Neutrophil (primary cell): ENCODE data around the gene CPEB1.
"Not testable (repeated sequence)": the region's sequence is repeated elsewhere in the genome, so short reads cannot be mapped to it uniquely, and the experiment has no call there.

Source experiments
- H3K27ac ChIP-seq: fragments of 200-600 bp; sonication (generic); 2 replicates; pipeline ENCODE4 v1.5.1; 2016; ENCODE audit warnings: mild to moderate bottlenecking, moderate library complexity
- H3K27me3 ChIP-seq: fragments of 200-600 bp; sonication (generic); 2 replicates; pipeline ENCODE4 v1.6.0; 2016; ENCODE audit warnings: mild to moderate bottlenecking
- H3K36me3 ChIP-seq: fragments of 200-600 bp; sonication (generic); 2 replicates; pipeline ENCODE4 v1.5.1; 2017
- H3K4me1 ChIP-seq, 2 experiments: fragments of 200-600 bp in 1 of 2; sonication (generic) in 1 of 2; 1 replicate in 1 of 2; 2 replicates in 1 of 2; pipeline versions ENCODE4 v1.5.1 to v1.6.1; 2013 to 2016; ENCODE audit warnings: low read depth in 1 of 2, low read length in 1 of 2, mild to moderate bottlenecking in 1 of 2, moderate library complexity in 1 of 2; ENCODE audit not compliant: control insufficient read depth in 1 of 2, insufficient read depth in 1 of 2
- H3K4me3 ChIP-seq, 2 experiments: fragments of 200-600 bp in 1 of 2; sonication (generic) in 1 of 2; 1 replicate in 1 of 2; 2 replicates in 1 of 2; pipeline ENCODE4 v1.5.1; 2013 to 2016; ENCODE audit warnings: low read depth in 1 of 2, low read length in 1 of 2, mild to moderate bottlenecking in 1 of 2, moderate library complexity in 1 of 2
- H3K9me3 ChIP-seq: fragments of 200-600 bp; sonication (generic); 2 replicates; pipeline ENCODE4 v1.5.1; 2016
- TF ChIP-seq, protein P1 (sequence below): fragments of 200-600 bp; sonication (generic); IDR thresholded peaks from 2 replicates; pipeline ENCODE4 v1.5.1; 2016; ENCODE audit warnings: antibody characterized with exemption

CPEB1 gene

GRCh38 chr15:82532383-82532990 lies 114.7 kb downstream of the CPEB1 start:
- Histone ChIP-seq H3K27ac (no peak overlapping the region), H3K27me3 (no peaks in the 10 kb centered on the region), H3K9me3 (no peaks in the 10 kb centered on the region), H3K4me3 (no peak overlapping the region), H3K36me3 (peaks cover 40% of the 10 kb centered on the region), H3K4me1 (peaks cover 10 to 12% of the 10 kb centered on the region in 2 experiments)
- TF ChIP-seq, protein P1, sequence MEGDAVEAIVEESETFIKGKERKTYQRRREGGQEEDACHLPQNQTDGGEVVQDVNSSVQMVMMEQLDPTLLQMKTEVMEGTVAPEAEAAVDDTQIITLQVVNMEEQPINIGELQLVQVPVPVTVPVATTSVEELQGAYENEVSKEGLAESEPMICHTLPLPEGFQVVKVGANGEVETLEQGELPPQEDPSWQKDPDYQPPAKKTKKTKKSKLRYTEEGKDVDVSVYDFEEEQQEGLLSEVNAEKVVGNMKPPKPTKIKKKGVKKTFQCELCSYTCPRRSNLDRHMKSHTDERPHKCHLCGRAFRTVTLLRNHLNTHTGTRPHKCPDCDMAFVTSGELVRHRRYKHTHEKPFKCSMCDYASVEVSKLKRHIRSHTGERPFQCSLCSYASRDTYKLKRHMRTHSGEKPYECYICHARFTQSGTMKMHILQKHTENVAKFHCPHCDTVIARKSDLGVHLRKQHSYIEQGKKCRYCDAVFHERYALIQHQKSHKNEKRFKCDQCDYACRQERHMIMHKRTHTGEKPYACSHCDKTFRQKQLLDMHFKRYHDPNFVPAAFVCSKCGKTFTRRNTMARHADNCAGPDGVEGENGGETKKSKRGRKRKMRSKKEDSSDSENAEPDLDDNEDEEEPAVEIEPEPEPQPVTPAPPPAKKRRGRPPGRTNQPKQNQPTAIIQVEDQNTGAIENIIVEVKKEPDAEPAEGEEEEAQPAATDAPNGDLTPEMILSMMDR = no peak

GRCh38 chr15:82531496-82532382 lies 115.4 kb downstream of the CPEB1 start:
- Histone ChIP-seq H3K4me1 (peaks cover 4 to 6% of the 10 kb centered on the region in 2 experiments), H3K36me3 (peaks cover 32% of the 10 kb centered on the region), H3K4me3 (no peak overlapping the region), H3K9me3 (no peaks in the 10 kb centered on the region), H3K27me3 (no peaks in the 10 kb centered on the region), H3K27ac (no peak overlapping the region)
- TF ChIP-seq, protein P1 = no peak

DNA sequence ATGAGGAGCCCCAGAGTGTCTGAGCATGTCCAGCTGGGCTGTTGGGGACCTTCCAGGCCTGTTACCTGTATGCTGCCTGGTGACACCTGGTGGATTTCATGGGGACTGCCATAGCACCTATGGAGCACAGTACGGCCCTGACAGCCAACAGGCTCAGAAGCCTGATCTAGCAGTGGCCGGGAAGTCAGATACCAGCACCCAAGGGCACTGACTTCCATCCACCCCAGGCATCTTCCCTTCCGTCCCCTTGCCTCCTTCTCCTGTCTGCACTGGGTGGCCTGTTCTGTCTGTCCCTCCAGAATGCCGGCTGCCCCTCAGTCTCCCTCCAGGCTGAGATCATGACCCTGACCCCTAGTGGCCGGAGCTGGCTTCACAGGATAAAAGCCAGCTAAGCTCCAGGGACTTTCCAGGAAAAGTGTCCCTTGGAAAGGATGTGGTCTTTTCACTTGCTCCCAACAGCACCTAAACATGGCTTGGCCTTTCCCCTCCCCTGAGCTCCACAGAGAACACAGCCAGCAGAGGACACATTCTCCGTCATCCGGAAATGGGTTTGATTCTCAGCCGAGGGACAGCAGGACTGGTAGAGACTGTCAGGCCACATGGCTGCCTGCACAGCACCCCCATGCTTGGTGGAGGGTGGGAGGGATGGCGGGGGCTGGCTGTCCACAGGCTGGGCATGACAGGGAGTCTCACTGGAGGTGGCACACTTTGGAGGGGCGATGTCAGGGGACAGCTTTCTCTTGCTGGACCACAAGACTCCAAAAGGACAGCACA lies 116.4 kb downstream of the CPEB1 start:
- Histone ChIP-seq H3K4me1 (peaks cover 4 to 6% of the 10 kb centered on the region in 2 experiments), H3K27ac (no peak overlapping the region), H3K27me3 (no peaks in the 10 kb centered on the region), H3K36me3 (peaks cover 23% of the 10 kb centered on the region), H3K4me3 (no peak overlapping the region), H3K9me3 (no peaks in the 10 kb centered on the region)
- TF ChIP-seq, protein P1 = peak; percentile 73

DNA sequence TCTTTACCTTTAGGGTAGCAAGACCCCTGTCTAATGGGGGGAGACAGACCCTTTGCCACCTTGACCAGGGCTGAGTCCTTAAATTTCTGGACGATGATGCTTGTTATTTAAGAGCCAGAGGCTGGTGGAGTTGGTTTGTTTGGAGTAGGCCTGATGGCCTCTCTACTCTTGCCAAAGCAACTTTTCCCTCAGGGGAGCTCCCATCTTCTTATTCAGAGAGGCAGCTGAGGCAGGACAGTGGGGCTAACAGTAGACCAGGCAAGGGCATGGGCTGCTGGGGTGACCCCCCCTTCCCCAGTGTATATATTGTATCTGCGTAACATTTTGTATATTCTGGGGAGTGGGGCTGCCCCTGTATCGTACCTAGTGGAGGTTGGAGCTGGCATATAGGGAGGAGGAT lies 117.2 kb downstream of the CPEB1 start:
- no peak overlapping the region for H3K4me3 ChIP-seq
- no peaks in the 10 kb centered on the region for H3K9me3 ChIP-seq
- peaks cover 4 to 6% of the 10 kb centered on the region in 2 experiments for H3K4me1 ChIP-seq
- H3K27me3 ChIP-seq = no peaks in the 10 kb centered on the region
- TF ChIP-seq, protein P1 = no peak
- no peak overlapping the region for H3K27ac ChIP-seq
- peaks cover 15% of the 10 kb centered on the region for H3K36me3 ChIP-seq

DNA sequence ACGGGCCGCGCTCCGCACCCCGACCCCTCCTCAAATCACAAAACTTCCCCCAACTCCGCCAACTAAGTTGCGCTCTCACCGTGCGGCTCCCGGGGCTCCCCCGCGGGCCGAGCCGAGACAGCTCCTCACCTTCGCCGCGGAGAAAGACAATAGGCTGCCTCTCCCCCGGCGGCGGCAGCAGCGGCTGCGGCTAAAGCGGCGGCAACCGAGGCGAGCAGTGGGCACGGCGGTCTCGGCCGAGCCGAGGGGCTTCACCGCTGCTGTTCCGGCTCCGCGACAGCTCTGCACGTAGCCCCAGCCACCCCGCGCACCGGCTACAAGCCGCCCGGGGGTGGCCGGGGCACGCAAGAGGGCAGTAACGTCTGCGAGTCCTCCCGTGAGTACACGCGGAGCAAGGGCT lies 133.6 kb downstream of the CPEB1 start:
- H3K4me3 ChIP-seq, H3K4me1 ChIP-seq, H3K27me3 ChIP-seq, H3K36me3 ChIP-seq, H3K27ac ChIP-seq, H3K9me3 ChIP-seq: not testable (repeated sequence)

DNA sequence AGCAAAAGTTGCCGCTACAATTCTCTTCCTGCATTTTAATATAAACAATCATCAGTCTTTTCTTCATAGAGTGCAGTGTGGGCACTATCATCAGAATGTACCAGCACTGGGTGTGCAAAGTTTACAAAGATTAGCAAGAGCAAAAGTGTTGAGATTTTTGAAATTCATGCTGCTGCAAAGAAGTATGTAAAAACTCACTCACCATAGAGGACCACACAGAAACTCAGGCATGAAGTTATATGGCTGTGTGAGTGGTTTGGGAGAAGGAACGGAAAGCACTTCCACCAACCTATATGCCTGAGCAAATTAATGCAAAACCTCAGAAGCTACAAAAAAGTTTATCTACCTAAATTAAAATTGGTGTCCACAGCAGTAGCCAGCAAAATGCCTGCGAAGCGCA lies 139.5 kb downstream of the CPEB1 start:
- not testable (repeated sequence) for H3K27me3 ChIP-seq, H3K27ac ChIP-seq, H3K4me1 ChIP-seq, H3K36me3 ChIP-seq, H3K9me3 ChIP-seq, H3K4me3 ChIP-seq

GRCh38 chr15:82507087-82507486 lies 140.1 kb downstream of the CPEB1 start:
- H3K4me3 ChIP-seq = not testable (repeated sequence)

DNA sequence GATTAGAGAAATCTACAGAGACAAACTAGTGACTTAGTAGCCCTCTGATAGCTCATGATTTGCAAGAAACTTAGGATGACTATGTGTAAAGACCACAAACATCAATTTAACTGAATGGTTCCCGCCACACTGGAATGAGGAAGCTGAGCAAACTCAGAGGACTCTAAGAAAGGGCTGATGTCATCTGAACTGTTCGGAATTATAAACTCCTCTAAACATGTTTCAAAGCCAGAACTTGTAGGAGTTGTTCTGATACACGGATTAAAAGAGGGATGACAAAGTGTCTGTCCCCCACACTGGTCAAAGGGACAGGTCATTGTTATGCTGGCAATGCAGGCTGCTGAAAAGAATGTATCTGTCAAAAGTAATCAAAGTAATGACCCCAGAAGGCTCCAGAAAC lies 141.3 kb downstream of the CPEB1 start:
- not testable (repeated sequence) for H3K36me3 ChIP-seq, H3K27ac ChIP-seq, H3K27me3 ChIP-seq

More at GRCh38 chr15:82507087-82507486, 140.1 kb downstream of the CPEB1 start:
- not testable (repeated sequence) for H3K36me3 ChIP-seq, H3K9me3 ChIP-seq, H3K27ac ChIP-seq, H3K4me1 ChIP-seq, H3K27me3 ChIP-seq

GRCh38 chr15:82504074-82504473 lies 143.1 kb downstream of the CPEB1 start:
- H3K27me3 ChIP-seq, H3K4me3 ChIP-seq, H3K36me3 ChIP-seq, H3K9me3 ChIP-seq, H3K4me1 ChIP-seq, H3K27ac ChIP-seq: not testable (repeated sequence)

More for the DNA sequence above, 141.3 kb downstream of the CPEB1 start:
- not testable (repeated sequence) for H3K9me3 ChIP-seq, H3K4me3 ChIP-seq, H3K4me1 ChIP-seq
